Dermis microvascular lymphatic vessel endothelial cell (primary cell): ENCODE measurements around the gene DHRS4L2. TPM values are rescaled to one million over a fixed set of nuclear protein-coding genes. Genes with fewer than 3 reads are reported as not detected.

ENCODE experiments used
- DNase-seq, 2 donors: peaks; one replicate each; pipeline versions ENCODE4 v3.0.0 to v3.0.0-alpha.2; 2010; ENCODE audit warnings: low read depth in 2 of 2
- total RNA-seq: library from RNA; depleted of rRNA; stranded (reverse); fragments of >200 nt; gene quantifications from 2 replicates; pipeline ENCODE4 v1.2.1, GENCODE V29; 2014

DHRS4L2 gene
- total RNA-seq, 1 donor from 2014 or later, result 19.6 TPM

DNA sequence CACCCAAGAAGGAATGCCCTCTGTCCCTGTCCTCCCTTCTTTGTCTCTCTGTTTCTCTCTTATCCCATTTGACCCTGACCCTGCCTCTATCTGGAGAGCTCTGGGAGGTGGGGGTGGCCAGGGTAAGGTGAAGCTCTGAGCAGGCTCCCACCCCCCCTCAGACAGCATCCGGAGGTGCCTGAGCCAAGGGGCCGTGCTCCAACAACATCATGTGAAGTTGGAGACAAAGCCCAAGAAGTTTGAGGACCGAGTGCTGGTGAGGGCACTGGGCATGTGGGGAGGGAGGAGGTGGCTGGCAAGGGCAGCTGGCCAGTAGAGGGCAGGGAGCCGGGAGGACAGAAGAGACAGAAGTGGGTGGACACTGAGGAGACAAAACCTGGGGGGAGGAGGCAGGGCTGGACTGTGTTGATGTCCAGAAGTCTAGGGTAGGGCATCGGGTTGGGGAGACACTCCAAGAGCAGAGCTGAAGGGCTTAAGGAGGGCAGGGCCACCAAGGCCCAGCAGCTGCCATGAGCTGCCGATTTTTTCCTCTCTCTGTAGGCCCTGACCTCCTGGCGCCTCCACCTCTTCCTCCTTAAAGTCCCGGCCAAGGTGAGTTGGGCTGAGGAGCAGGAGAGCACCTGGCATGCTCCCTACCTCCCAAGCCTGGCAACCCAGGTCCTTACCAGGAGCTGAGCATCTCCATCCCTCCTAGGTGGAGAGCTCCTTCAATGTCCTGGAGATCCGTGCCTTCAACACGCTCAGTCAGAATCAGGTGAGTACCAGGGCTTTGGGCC, 65.0 kb downstream of the DHRS4L2 start:
- no peak for DNase-seq

- no peak for DNase-seq
These were observed 65.6 kb downstream of the DHRS4L2 start for GRCh38 chr14:24054324-24054641.

- no peak for DNase-seq
These were observed 65.9 kb downstream of the DHRS4L2 start for GRCh38 chr14:24054646-24055045.

Other genes starting within 250 kb of the DHRS4L2 start
- 43.4 and 53.1 TPM in 2 replicates for gene DHRS4, start 35.2 kb upstream of the DHRS4L2 start, total RNA-seq
- under 0.01 TPM in 2 replicates for gene CARMIL3, start 63.1 kb downstream of the DHRS4L2 start, total RNA-seq
- not detected in 2 replicates for gene CPNE6, start 82.6 kb downstream of the DHRS4L2 start, total RNA-seq
- gene PCK2, start 105.4 kb downstream of the DHRS4L2 start, total RNA-seq, result 7.6 TPM in 2 replicates
- gene DCAF11, start 125.8 kb downstream of the DHRS4L2 start, total RNA-seq, result 67.9 and 68.9 TPM in 2 replicates
- gene NRL, start 126.0 kb downstream of the DHRS4L2 start, total RNA-seq, result 1.4 and 1.8 TPM in 2 replicates
- gene FITM1, start 141.7 kb downstream of the DHRS4L2 start, total RNA-seq, result 0.39 and 0.63 TPM in 2 replicates
- gene PSME1, start 147.3 kb downstream of the DHRS4L2 start, total RNA-seq, result 116 and 144 TPM in 2 replicates
- gene EMC9, start 152.7 kb downstream of the DHRS4L2 start, total RNA-seq, result 16.4 and 23.1 TPM in 2 replicates
- 119 and 163 TPM in 2 replicates for gene PSME2, start 157.7 kb downstream of the DHRS4L2 start, total RNA-seq
- 20.4 and 31.1 TPM in 2 replicates for gene RNF31, start 158.6 kb downstream of the DHRS4L2 start, total RNA-seq
- gene IRF9, start 172.3 kb downstream of the DHRS4L2 start, total RNA-seq, result 38.8 and 41.8 TPM in 2 replicates
- 1.0 and 1.7 TPM in 2 replicates for gene REC8, start 183.2 kb downstream of the DHRS4L2 start, total RNA-seq
- gene IPO4, start 199.9 kb downstream of the DHRS4L2 start, total RNA-seq, result 32.0 and 32.7 TPM in 2 replicates
- 33.9 and 56.0 TPM in 2 replicates for gene TM9SF1, start 206.5 kb downstream of the DHRS4L2 start, total RNA-seq
- not detected in 2 replicates for gene TSSK4, start 216.8 kb downstream of the DHRS4L2 start, total RNA-seq
- 11.7 and 15.9 TPM in 2 replicates for gene CHMP4A, start 224.6 kb downstream of the DHRS4L2 start, total RNA-seq
- gene MDP1, start 227.1 kb downstream of the DHRS4L2 start, total RNA-seq, result 7.0 and 10.0 TPM in 2 replicates
- gene NEDD8, start 243.4 kb downstream of the DHRS4L2 start, total RNA-seq, result 172 and 193 TPM in 2 replicates
- gene GMPR2, start 244.0 kb downstream of the DHRS4L2 start, total RNA-seq, result 81.9 and 90.5 TPM in 2 replicates